GM11168 (cell line): Measurements from ENCODE around the gene TTLL8.

ENCODE experiments used
- in situ Hi-C: fragments of 300-500 bp; cut with MboI; formaldehyde crosslinking; loops from one replicate; pipeline ENCODE4 v1.12.0; 2022; ENCODE audit warnings: low sequenced_read_pairs; ENCODE audit not compliant: unreplicated experiment

Gene TTLL8

DNA sequence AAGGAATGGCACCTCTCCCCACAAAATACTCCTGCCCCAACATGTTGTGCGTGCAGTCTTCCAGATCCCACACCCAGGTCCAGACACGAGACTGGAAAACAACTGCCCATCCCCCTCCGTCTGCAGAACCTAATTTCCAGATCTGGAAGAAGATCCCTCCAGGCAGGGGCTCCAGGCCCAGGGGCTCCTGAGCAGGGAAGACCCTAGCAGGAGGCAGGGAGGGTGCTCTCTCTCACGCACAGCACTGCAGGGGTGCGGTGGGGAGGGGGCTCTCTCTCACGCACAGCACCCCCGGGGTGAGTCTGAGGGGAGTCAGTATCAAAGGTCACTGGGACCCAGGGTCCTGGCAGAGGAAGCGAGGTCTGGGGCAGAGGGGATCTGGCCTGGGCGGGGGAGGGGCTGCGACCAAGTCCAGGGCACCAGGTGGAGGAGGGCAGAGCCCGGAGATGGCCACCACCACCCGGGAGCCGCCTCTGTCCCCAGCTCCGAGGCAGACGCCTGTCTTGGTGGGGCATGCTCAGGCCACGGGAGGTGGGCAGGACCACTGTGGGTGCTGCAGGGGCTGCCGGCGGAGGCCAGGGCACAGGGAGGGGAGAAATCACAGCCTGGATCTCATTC, 25.5 kb upstream of the TTLL8 start:
- in situ Hi-C loops: no loop called here

DNA sequence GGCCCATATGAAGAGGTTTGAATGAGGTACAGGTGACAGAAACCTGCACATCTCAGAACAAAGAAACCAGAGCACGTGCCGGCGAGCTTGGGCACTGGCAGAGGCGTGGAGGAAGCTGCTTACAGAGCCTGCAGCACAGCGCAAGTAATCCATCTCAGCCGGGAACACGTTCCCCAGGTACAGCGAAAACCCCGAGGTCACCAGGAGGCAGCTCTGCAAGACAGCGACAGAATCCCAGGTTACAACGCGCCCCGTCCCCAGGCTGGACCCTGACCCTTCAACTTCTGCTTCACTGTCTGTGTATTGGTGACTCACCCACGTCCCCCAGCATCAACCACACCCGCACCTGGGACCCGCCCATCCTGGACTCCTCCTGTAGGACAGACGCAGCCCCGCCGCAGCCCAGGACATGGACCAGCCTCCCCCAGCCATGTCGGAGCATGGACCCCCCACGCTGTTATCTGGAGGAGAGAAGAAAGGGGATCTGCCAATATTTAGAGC, 24.9 kb upstream of the TTLL8 start:
- in situ Hi-C loops: no loop called here

DNA sequence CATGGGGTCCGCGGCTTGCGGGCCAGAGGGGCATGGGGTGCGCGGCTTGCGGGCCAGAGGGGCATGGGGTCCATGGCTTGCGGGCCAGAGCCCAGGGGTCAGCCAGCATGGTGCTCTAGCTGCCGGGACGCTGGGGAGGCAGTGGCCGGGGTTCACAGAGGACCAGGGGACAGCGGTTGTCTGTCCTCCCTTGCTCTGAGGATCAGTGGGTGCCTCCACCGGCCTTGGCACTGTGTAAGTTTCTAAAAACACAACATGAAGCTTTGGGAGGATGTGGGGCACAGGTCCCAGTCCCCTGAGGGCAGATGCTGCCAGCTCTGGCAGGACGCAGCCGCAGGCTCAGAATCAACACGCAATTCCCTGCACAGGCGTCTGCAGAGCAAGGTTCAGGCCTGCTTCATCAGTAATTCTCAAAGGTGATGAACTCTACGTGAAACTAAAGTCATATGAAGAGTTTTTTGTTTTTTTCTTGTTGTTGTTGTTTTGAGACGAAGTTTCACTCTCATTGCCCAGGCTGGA, 24.2 kb upstream of the TTLL8 start:
- in situ Hi-C loops: no loop called here

DNA sequence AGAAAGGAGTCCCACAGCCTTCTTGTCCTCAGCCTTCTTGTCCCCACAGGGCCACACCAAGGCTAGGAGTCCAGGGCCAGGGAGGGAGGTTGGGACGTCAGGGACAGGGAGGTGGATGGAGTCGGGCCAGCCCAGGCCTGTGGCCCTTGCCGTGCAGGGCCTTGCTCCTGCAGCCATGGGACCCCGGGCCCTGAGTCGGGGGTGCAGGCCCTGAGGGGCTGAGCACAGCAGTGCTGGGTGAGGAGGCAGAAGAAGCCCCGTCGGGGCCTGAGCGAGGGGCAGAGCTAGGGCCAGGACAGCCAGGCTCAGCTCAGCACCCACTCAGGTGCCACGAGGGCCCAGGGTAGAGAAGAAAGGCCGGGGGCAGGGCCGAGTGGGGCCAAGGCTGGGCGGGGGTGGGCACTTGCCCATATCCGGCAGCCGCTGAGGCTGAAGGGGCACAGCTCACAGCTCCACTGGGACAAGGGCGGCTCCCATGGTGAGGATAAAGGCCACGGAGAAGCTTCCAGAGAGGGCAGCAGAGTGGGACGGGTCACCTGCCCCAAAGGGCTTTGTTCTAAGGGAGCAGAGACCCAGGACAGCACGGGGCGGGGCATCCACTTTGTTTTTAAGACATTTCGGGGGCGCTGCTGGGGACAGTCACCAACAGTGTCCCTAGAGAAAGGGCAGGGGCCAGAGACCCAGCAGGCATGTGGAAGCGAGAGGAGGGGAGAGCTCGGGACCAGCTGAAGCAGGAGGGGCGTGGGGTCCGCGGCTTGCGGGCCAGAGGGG, 23.5 kb upstream of the TTLL8 start:
- in situ Hi-C loops: no loop called here

DNA sequence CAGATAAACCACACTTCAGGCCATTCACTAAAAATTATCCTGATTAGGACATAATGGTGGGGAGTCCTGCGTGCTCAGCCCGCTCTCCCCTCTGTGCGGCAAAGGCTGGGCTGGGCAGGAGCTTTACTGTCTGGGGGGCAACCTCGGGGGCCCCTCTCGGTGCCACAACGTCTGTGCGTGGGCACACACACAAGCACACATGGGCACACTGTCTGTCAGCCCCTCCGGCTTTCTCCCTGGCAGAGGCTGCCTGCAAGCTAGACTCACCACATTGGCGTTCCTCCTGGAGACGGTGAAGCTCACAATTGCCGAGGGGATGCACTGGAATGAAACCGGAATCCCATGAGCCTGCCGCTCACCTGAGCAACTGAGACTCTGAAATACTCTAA, 22.0 kb upstream of the TTLL8 start:
- in situ Hi-C loops: no loop called here

DNA sequence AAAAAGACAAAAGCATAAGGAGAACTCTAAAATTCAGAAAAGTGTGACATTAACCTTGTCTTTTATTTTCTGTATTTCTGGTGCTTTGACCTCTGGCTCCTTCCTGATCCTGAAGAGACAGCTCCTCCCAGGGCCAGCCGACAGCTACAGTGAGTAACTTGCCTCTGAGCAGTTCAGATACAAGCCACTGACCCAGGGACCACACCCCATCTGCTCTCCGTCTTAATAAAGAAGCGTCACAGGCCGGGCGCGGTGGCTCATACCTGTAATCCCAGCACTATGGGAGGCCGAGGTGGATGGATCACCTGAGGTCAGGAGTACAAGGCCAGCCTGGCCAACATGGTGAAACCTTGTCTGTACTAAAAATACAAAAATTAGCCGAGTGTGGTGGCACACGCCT, 20.7 kb upstream of the TTLL8 start:
- in situ Hi-C loops: no loop called here

DNA sequence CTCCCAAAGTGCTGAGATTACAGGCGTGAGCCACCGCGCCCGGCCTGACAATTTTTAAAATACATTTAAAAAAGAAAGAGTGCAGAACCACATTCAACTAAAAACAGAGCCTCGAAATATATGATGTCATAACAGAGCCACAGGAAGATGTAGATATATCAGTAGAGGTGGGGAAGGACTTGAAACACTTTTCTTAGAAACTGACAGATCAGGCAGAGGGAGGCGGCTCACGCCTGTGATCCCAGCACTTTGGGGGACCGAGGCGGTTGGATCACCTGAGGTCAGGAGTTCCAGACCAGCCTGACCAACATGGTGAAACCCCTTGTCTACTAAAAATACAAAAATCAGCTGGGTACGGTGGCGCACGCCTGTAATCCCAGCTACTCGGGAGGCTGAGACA, 20.1 kb upstream of the TTLL8 start:
- in situ Hi-C loops: no loop called here

DNA sequence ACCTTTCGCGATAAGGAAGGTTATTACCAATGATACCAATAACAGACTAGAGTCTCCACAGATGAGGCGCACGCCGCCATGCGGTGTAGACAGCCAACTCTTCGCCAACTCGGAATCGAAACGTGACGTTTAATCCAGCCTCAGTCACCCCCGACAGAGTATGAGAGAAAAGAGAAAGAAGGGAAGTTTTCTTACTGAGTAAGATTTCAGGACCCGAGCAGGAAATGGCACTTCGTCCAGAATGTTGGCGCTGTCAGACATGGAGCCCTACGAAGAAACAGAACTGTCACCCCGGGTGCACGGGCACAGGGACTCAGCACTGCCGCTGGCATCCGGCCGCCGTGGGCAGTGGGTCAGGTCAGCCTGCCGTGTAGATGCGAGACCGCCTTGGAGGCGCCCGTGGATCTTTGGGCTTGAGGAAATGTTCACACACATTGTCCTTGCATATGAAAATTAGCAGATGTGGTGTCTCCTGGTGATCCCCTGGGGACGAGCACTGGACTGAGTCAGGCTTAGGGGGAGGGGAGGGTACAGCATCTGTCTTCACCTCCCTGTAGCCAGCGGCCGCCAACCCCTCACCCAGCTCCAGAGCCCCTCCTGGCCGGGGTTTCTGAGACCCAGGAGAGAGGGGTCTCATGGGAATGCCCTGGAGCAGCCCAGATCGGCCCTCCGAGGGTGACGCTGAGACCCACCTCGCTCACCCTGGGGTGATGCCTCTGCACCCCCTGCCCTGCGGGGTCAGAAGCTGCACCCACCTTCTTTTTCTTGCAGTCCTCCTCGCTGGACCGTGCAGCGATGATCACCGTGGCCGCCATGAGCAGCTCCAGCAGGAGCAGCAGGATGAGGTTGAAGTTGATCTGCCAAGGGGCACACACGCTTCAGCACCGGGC, 18.8 kb upstream of the TTLL8 start:
- in situ Hi-C loops: no loop called here

DNA sequence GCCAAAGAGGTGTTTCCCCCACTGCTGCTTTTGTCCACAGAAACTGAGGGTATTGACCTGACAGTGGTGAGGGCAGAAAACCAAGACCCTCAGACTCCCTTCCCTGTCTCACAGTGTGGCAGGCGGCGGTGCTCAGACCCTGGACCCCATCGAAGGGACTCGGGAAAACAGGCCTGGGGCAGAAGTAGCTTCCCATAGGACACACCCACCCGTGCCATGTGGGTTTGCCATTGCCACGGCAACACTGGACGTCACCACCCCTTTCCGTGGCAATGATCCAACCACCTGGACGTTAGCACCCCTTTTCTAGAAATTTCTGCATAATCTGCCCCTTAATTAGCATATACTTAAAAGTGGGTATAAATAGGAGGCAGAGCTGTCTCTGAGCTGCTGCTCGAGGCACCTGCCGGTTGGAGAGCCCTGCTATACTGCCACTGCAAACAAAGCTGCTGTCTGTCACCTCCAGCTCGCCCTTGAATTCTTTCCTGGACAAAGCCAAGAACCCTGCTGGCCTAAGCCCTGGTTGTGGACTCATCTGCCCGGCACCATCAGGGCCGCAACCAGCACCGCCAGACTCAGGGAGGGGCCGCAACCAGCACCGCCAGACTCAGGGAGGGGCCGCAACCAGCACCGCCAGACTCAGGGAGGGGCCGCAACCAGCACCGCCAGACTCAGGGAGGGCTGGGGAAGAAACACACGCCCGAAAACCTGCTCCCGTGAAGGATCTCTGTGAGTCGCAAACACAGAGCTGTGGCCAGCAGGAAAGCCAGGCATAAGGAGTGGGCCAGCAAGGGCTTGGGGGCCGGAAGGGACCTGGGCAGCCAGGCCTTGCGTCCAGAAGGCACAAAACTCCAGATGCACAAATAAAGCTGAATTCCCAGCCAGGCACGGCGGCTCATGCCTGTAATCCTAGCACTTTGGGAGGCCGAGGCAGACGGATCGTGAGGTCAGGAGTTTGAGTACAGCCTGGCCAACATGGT, 16.7 kb upstream of the TTLL8 start:
- in situ Hi-C loops: no loop called here

DNA sequence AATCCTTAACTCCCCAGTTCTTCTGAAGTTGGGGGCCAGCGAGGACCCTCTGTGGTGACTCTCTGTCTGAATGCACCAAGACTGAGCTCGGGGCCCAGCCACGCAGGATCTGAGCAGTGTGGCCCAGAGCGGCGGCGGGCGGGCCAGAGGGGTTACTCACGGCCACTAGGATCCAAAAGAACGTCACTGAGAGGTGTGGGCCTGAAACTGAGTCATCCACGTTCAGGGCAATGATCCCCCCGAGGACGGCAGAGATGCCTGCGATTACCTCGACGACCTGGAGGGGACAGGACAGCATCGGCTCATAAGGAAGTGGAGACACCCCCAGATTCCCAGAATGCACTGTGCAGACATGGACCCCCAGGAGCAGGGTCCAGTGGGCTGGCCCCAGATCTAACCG, 16.0 kb upstream of the TTLL8 start:
- in situ Hi-C loops: no loop called here

DNA sequence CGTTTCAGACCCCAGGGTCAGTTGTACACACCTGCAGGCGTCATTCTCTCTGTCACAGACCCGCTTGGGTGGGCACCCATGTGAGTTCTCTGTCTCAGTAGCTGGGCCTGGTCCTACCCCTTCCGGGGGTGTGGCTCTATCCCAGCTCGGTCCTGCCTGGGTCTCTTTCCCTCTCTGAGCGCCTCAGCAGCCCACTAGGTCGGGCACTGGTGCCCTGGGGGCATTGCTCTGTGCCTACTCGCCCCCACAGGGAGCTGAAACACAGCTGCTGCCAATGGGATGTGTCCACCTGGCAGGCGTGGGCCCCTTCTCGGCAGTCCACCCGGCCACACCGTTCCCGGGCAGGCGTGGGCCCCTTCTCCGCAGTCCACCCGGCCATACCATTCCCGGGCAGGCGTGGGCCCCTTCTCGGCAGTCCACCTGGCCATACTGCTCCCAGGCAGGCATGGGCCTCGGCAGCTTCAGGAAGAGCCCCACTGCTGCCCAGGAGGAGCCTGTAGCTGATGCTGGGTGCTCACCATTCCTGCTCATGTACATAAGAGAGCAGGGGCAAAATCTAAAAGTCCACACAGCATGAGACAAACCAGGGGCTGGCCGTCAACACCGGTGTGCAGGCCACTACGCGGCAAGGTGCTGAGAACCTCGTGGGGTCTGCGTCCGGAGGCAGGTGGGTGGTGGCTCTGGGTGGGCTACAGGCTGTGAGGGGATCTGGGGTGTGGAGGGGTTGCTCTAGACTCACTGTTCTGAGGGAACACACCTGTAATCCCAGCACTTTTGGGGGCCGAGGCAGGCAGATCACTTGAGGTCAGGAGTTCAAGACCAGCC, 14.8 kb upstream of the TTLL8 start:
- in situ Hi-C loops: no loop called here

DNA sequence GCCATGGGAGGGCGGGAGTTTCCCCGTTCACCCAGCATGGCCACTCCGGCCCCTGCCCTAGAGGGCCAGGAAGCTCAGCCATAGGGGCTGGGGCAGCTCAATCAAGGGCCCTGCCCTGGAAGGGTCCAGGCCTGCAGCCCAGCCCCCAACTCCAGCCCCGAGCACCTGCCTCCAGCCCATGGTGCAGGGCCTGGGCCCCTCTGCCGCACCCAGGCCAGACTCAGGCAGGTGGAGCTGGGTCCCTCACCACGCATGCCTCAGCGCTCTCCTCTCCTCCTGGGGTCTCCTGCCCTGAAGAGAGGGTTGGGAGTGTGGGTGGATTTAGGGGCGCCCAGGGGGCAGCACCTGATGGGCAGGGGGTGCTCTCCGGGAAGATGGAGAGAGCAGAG, 14.1 kb upstream of the TTLL8 start:
- in situ Hi-C loops: no loop called here

DNA sequence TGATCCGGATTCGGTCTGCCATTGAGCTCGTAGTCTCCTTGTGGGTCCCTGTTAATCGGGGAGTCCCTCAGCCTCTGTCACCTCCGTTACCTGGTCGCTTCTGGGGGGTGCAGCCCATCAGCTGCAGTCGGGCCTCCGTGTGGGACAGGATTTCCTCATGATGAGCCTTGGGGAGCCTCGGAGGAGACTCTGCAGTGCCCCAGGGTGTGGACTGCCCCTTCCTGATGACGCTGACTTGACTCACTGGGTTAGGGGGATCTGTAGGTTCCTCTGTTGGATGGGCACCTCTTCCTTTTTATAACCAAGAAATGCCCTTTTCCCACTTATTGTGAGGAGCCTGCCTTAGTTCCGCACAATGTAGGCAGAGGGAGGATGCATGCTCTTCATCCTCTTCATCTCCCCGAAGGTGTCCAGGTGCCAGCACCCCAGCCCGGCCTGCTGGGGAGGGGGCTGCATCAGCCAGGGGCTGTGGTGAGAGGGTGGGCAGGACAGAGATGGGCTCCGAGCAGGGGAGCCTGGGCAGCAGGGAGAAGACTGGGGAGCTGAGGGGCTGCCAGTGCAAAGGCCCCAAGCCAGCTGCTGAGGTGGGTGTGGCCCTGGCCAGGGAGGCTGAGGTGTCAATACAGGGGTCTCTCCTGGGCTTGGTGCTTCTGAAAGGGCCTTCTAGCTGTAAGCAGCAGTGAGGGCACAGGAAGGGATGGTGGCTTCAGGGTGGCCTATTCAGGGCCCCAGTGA, 13.5 kb upstream of the TTLL8 start:
- in situ Hi-C loops: no loop called here

DNA sequence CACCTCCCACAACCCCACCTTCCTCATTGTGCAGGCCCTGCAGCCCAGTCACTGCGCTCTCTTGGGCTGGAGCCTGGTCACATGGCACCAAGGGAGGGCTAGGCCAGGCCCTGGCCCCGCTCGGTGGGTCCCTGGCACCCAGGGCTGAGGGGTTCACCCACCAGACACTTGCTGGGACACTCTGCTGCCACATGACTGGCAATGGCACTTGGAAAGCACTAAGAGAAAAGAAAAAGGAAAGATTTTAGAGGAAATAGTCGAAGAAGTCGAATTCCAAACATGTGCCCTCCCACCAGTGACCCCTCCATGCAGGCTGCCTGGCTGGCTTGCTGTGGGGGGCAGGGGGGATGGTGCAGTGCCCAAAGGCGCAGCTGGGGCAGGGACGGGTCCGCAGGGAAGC, 12.3 kb upstream of the TTLL8 start:
- in situ Hi-C loops: no loop called here

DNA sequence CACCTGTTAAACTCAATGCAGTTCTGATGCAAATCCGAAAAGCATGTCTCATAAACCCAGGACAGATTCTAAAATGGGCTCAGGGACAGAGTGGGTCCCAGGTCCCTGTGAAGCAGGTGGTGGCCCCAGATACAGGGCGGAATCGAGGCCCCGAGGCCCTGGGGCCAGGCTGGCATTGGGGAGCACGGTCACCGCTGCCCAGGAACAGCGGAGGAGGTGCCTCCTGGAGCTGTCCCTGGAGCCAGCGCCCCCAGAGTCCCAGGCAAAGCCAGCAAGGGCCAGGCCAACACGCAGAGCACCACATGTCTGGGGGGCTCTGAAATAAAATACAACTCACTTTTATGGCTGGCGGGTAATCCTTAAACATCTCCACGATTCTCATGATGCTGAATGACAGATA, 10.0 kb upstream of the TTLL8 start:
- in situ Hi-C loops: no loop called here

DNA sequence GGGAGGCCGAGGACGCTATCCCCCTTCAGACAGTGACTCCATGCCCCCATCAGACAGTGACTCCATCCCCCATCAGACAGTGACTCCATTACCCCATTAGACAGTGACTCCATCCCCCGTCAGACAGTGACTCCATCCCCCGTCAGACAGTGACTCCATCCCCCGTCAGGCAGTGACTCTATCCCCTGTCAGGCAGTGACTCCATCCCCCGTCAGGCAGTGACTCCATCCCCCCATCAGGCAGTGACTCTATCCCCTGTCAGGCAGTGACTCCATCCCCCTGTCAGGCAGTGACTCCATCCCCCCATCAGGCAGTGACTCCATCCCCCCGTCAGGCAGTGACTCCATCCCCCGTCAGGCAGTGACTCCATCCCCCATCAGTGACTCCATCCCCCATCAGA, 9.1 kb upstream of the TTLL8 start:
- in situ Hi-C loops: no loop called here

DNA sequence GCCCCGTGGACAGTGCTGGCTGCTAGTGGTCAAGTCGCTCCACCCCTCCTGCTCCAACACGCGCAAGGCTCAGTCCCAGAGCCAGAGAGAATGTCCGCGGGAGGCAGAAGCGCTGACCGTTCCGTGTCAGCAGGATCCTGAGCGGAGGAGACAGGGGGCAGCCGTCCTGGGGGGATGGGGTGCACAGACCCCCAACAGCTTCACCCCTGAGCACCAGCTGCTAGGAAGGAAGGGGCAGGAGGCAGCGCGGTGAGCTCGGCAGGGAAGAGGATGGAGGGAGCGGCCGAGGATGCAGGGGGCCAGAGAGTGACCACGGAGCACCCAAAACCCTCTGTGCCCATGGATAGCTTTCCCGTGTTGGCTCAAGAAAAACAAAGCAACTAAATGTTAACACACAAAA, 6.4 kb upstream of the TTLL8 start:
- in situ Hi-C loops: no loop called here
